Neutrophil (primary cell): ENCODE results near the gene PBLD.

Experiments used
- H3K27ac ChIP-seq: fragments of 200-600 bp; sonication (generic); 2 replicates; pipeline ENCODE4 v1.5.1; 2016; ENCODE audit warnings: mild to moderate bottlenecking, moderate library complexity
- H3K27me3 ChIP-seq: fragments of 200-600 bp; sonication (generic); 2 replicates; pipeline ENCODE4 v1.6.0; 2016; ENCODE audit warnings: mild to moderate bottlenecking
- H3K36me3 ChIP-seq: fragments of 200-600 bp; sonication (generic); 2 replicates; pipeline ENCODE4 v1.5.1; 2017
- H3K4me1 ChIP-seq, 2 experiments: fragments of 200-600 bp in 1 of 2; sonication (generic) in 1 of 2; 1 replicate in 1 of 2; 2 replicates in 1 of 2; pipeline versions ENCODE4 v1.5.1 to v1.6.1; 2013 to 2016; ENCODE audit warnings: low read depth in 1 of 2, low read length in 1 of 2, mild to moderate bottlenecking in 1 of 2, moderate library complexity in 1 of 2; ENCODE audit not compliant: control insufficient read depth in 1 of 2, insufficient read depth in 1 of 2
- H3K4me3 ChIP-seq, 2 experiments: fragments of 200-600 bp in 1 of 2; sonication (generic) in 1 of 2; 1 replicate in 1 of 2; 2 replicates in 1 of 2; pipeline ENCODE4 v1.5.1; 2013 to 2016; ENCODE audit warnings: low read depth in 1 of 2, low read length in 1 of 2, mild to moderate bottlenecking in 1 of 2, moderate library complexity in 1 of 2
- H3K9me3 ChIP-seq: fragments of 200-600 bp; sonication (generic); 2 replicates; pipeline ENCODE4 v1.5.1; 2016
- TF ChIP-seq, protein P1 (sequence below): fragments of 200-600 bp; sonication (generic); IDR thresholded peaks from 2 replicates; pipeline ENCODE4 v1.5.1; 2016; ENCODE audit warnings: antibody characterized with exemption

The PBLD gene

DNA sequence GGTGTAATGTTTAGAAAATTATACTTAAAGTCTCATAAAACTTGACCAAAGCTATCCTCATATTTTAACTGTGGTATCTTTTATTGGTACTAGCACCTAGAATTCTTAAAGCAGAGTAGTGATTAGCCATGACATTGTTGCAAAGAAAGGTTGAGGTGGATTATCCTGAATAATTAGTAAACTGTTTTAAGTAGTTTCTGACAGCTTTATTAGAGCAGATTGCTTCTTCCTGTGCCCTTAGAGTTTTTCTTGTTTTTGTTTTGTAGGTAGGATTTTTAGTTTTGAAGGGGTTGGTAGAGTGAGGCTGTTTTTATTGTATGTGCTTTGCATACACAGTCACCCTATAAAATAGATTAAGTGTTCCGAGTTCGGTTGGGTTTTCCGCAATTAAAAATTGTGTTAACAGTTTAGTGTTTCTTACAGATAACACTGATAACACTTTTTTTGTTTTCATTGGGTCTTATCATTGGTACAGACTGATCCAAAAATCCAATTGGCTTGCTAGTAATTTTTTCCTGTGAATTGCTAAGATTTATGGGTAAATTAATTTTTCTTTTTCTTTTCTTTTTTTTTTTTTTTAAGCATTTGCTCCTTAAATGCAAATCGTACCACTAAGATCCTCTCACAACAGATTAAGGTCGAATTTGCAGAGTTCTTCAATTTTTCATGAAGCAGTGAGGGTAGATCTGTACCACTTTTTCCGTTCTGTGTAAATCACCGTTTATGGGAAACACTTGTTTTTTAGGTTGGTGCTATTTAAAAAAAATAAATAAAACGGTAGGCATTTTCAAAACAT, 2.1 kb upstream of the PBLD start:
- Histone ChIP-seq H3K9me3 (no peaks in the 10 kb centered on the region), H3K4me3 (peak overlapping the region; percentile 97 to 99), H3K4me1 (peaks cover 56 to 68% of the 10 kb centered on the region in 2 experiments), H3K27ac (peak overlapping the region; percentile 99), H3K27me3 (no peaks in the 10 kb centered on the region), H3K36me3 (peaks cover 17% of the 10 kb centered on the region)
- TF ChIP-seq, protein P1, sequence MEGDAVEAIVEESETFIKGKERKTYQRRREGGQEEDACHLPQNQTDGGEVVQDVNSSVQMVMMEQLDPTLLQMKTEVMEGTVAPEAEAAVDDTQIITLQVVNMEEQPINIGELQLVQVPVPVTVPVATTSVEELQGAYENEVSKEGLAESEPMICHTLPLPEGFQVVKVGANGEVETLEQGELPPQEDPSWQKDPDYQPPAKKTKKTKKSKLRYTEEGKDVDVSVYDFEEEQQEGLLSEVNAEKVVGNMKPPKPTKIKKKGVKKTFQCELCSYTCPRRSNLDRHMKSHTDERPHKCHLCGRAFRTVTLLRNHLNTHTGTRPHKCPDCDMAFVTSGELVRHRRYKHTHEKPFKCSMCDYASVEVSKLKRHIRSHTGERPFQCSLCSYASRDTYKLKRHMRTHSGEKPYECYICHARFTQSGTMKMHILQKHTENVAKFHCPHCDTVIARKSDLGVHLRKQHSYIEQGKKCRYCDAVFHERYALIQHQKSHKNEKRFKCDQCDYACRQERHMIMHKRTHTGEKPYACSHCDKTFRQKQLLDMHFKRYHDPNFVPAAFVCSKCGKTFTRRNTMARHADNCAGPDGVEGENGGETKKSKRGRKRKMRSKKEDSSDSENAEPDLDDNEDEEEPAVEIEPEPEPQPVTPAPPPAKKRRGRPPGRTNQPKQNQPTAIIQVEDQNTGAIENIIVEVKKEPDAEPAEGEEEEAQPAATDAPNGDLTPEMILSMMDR = no peak

DNA sequence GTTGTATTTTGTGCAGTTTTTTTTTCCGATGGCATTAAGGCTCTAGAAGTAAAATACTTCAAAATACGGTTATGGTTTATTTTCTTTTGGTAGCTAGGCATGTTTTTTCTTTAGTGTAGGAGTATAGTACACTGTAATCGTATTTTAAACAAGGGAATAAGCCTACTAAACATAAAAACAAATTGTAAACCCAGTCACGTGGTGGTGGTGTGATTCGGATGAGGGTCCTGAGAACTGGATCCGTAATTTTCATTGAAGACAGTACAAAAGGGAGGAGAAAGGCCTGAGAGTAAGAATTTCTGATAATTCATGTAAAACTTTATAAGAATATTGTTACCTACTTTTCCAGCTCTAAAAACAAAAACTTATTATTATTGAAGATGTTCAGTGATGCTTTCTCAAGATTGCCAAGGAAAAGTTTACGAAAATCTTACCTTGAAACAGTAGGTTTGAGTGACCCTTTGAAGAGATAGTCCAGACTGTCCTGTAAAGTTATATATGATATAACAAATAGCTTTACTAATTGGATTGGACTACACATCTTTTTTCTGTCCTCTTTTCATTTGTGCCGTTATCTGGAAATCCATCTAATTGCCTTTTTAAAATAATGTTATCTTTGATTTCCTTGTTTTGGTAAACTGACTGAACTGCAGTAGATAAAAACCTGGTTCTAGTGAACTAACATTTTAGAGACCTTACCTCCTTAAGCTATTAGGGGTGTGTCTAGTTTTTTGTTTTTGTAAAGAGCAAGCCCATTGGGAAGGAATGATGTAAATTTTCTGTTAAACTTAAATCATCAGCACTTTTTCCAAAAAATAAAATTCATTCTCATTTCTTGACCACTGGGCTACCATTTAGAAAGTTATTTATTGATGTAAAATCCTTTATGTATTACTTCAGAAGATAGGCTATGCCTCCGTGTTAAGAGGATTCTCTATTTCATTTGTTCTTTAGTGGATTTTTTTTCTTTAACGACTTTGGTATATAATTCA, 1.0 kb upstream of the PBLD start:
- Histone ChIP-seq H3K27ac (peak overlapping the region; percentile 99), H3K4me3 (peak overlapping the region; percentile 97 to 99), H3K27me3 (no peaks in the 10 kb centered on the region), H3K4me1 (peaks cover 68 to 80% of the 10 kb centered on the region in 2 experiments), H3K9me3 (no peaks in the 10 kb centered on the region), H3K36me3 (peaks cover 6% of the 10 kb centered on the region)
- TF ChIP-seq, protein P1 = no peak

DNA sequence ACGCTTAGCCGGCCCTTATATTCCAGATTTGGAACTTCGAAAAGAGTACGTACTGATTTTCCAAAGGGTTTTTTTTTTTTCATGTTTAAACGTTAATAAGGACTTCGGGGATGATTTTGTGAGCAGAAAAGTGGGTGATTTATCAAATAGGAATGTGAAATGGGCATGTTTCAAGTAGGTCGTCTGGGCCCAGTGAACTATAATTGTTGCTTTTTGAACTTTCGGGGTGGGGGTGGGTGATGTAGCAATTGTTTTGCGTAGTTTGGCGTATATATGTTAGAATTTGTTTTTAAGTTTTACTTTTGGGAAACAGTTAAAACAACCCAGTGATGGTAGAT, 299 bp upstream of the PBLD start:
- peak overlapping the region; percentile 97 to 99 for H3K4me3 ChIP-seq
- H3K4me1 ChIP-seq = peaks cover 75 to 87% of the 10 kb centered on the region in 2 experiments
- TF ChIP-seq, protein P1 = no peak

DNA sequence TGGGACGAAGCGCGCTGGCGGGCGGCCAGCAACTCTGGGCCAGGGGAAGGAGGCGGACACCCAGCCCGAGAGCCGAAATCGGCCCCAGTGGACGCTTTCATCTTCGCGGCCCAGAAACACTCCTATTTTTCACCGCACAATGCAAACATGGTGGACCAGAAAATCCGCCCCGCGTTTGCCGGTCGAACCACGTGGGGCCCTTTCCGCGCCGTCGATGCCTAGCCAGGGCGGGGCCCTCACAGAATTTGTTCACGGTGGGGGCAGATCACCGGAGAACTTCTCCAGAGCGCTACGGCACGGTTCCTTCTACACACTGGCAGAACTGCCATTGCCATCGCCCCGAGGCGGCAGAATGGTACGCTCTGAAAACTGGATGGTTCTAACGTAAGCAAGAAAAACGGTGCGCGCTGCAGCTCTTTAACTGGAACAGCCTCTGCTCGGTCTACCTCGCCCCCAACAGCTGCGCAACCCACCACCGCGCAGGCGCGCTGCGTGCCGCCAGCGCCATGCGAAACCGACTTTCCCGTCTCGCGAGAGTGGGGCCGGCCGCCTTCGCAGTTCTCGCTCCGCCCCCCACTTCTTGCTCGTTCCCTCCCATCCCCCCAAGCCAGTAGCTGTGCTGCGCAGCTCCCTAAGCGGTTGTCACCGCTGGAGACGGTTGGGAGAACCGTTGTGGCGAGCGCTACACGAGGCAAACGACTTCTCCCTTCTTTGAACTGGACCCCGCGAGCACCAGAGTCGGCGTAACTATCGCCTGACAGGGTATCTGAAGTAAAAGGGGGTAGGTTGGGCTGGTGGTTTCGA, 1.1 kb downstream of the PBLD start, which contains the start of gene HNRNPH3:
HNRNPH3 (plus strand) TSS at position 610 of the 804 bp plus-strand sequence. CDS start 5,158 bp downstream, outside the sequence.
- H3K4me1 ChIP-seq = peaks cover 78 to 81% of the 10 kb centered on the region in 2 experiments
- peak within 1 kb of the TSS; percentile 97 to 99 for H3K4me3 ChIP-seq
- no peaks in the 10 kb centered on the region for H3K36me3 ChIP-seq
- TF ChIP-seq, protein P1 = peak; percentile 46
- peak within 1 kb of the TSS; percentile 99 for H3K27ac ChIP-seq
- no peaks in the 10 kb centered on the region for H3K27me3 ChIP-seq
- H3K9me3 ChIP-seq = no peaks in the 10 kb centered on the region

More for the DNA sequence above, 299 bp upstream of the PBLD start:
- Histone ChIP-seq H3K36me3 (no peaks in the 10 kb centered on the region), H3K9me3 (no peaks in the 10 kb centered on the region), H3K27ac (peak overlapping the region; percentile 99), H3K27me3 (no peaks in the 10 kb centered on the region)
